ENCODE measurements around the gene GRAMD1C.
"Not testable (repeated sequence)": the region's sequence is repeated elsewhere in the genome, so short reads cannot be mapped to it uniquely, and the experiment has no call there.

Gene GRAMD1C

GRCh38 chr3:113847664-113848461 is 9.3 kb downstream of the GRAMD1C start:
- Mint-ChIP-seq H3K27me3 (ENCODE audit: low read depth) (no peaks in the 10 kb centered on the region), H3K4me3 (no peak overlapping the region), H3K27ac (peak overlapping the region in 1 of 3 experiments; percentile 15), H3K4me1 (no peaks in the 10 kb centered on the region), H3K9me3 (no peaks in the 10 kb centered on the region), H3K36me3 (ENCODE audit: low read depth) (no peaks in the 10 kb centered on the region)
- TF ChIP-seq CTCF (IDR thresholded peaks at IDR 0.05; ENCODE audit: unreplicated experiment in 3 of 3), result no peak

DNA sequence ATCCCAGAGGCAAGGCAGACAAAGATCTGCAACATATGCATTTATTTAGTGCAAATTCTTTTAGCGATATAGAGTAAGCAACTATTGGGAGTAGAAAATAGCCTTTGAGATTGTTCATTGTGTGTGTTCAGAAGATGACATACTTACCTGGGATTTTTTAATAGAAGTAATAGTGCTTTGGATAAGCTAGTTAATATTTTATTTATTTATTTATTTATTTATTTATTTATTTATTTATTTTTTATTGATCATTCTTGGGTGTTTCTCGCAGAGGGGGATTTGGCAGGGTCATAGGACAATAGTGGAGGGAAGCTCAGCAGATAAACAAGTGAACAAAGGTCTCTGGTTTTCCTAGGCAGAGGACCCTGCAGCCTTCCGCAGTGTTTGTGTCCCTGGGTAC is 10.5 kb downstream of the GRAMD1C start:
- not testable (repeated sequence) for H3K4me1 Mint-ChIP-seq; H3K27me3 Mint-ChIP-seq (ENCODE audit: low read depth); H3K36me3 Mint-ChIP-seq (ENCODE audit: low read depth); H3K4me3 Mint-ChIP-seq; H3K9me3 Mint-ChIP-seq; H3K27ac Mint-ChIP-seq

- not testable (repeated sequence) for H3K27ac Mint-ChIP-seq; H3K4me3 Mint-ChIP-seq; H3K36me3 Mint-ChIP-seq (ENCODE audit: low read depth); H3K4me1 Mint-ChIP-seq; H3K9me3 Mint-ChIP-seq; H3K27me3 Mint-ChIP-seq (ENCODE audit: low read depth)
Measured at GRCh38 chr3:113849841-113850240, 11.3 kb downstream of the GRAMD1C start.

DNA sequence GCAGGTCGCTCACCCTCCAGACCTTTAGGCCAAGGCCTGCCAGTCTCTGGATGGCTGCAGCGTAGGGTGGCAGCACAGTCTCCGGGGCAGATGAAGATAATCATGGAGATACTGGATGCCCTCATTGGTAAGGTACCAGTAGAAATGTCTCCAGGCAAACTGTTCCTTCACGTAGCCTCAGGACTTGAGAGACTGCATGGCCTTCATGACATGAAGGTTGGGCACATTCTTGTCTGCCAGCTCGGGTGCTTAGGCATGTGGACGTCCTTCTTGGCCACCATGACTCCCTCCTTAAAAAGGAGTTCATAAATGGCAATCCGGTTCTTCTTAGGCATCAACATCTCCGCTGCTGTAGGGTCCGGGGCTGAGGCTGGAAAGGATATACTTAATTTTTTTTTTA is 11.8 kb downstream of the GRAMD1C start:
- not testable (repeated sequence) for H3K4me3 Mint-ChIP-seq; H3K9me3 Mint-ChIP-seq; H3K27me3 Mint-ChIP-seq (ENCODE audit: low read depth); H3K27ac Mint-ChIP-seq; H3K4me1 Mint-ChIP-seq; H3K36me3 Mint-ChIP-seq (ENCODE audit: low read depth)

DNA sequence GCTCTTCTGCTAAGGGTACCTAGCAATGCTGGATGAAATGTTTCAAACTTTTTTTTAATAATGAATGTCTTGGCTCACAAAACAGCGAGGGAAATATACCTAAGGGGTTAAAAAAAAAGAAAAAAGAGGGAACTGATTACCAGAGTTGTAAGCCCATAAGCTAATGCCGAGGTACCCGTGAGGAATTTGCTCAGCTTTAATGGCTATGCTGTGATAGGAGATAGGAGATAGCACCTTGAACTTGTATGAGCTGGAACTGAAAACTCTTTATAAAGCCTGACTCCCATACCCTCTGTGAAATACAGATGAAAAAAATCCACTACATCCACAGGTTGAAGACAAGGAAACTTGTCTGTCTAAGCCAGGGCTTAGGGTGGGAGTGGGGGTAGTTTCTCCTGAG is 13.9 kb downstream of the GRAMD1C start:
- TF ChIP-seq CTCF (IDR thresholded peaks at IDR 0.05; ENCODE audit: unreplicated experiment in 3 of 3), result no peak
- Mint-ChIP-seq H3K9me3 (no peaks in the 10 kb centered on the region), H3K36me3 (ENCODE audit: low read depth) (no peaks in the 10 kb centered on the region), H3K4me1 (no peaks in the 10 kb centered on the region), H3K4me3 (no peak overlapping the region), H3K27ac (no peak overlapping the region), H3K27me3 (ENCODE audit: low read depth) (no peaks in the 10 kb centered on the region)

- Mint-ChIP-seq H3K27me3 (ENCODE audit: low read depth) (no peaks in the 10 kb centered on the region), H3K9me3 (peaks cover 9% of the 10 kb centered on the region), H3K4me1 (no peaks in the 10 kb centered on the region), H3K36me3 (ENCODE audit: low read depth) (peaks cover 14% of the 10 kb centered on the region), H3K27ac (no peak overlapping the region), H3K4me3 (no peak overlapping the region)
- no peak for TF ChIP-seq CTCF (IDR thresholded peaks at IDR 0.05; ENCODE audit: unreplicated experiment in 3 of 3)
Measured at GRCh38 chr3:113867506-113867905, 28.9 kb downstream of the GRAMD1C start.

- Mint-ChIP-seq H3K9me3 (peaks cover 3% of the 10 kb centered on the region), H3K27me3 (ENCODE audit: low read depth) (no peaks in the 10 kb centered on the region), H3K36me3 (ENCODE audit: low read depth) (peaks cover 12% of the 10 kb centered on the region), H3K27ac (peak overlapping the region; percentile 87 to 98 (median 96)), H3K4me3 (no peak overlapping the region), H3K4me1 (no peaks in the 10 kb centered on the region)
- TF ChIP-seq CTCF (IDR thresholded peaks at IDR 0.05; ENCODE audit: unreplicated experiment in 3 of 3), result no peak
Measured at GRCh38 chr3:113873293-113873692, 34.7 kb downstream of the GRAMD1C start.

Data from nephron (organoid).